ENCODE data around the gene SMG6. TPM values are rescaled to one million over a fixed set of nuclear protein-coding genes. Genes with fewer than 3 reads are reported as not detected.

SMG6 gene
- total and polyA plus RNA-seq, 2 of the 13 experiments (the other 11 are each of a cell fraction or from before 2014, with no cell fraction given): 4.6 to 14.6 TPM

DNA sequence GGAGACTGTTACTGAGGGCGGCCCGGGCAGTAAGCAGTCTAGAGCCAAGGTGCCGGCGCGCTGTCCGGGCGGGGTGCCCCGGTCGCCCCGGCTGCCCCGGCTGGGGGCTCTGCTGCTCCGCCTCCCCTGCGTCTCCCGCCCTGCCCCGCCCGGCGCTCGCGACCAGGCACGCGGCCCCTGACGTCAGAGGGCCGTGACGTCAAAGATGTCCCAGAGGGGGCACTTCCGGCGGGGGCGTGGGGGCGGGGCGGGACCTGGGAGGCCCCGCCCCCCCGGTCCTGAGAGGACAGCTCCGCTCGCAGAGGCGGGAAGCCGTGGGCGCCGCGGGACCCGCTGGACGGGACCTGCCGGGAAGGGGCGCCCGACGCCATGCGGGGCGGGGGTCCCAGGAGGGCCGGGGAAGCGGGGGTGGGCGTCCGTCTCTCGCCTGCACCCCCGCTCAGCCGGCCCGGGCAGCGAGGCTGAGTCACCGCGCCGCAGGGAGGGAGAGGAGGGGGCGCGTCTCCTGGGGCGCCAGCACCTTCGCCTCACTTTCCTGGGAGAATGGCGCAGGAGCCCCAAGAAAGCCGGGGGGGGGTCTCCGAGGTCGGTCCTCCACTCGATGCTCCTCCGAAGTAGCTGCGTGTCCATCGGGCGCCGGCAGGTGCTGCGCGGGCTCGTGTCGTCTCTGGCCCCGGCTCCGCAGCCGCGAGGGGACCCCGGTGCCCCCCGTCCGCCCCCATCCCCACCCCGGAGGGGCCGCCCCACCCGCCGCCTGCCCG lies 253.1 kb downstream of the SMG6 start (continued):
- TF ChIP-seq NR2C2 (CRISPR knock-in tag; IDR thresholded peaks at IDR 0.05; ENCODE audit: borderline replicate concordance) (no peak), ZNF816 (CRISPR knock-in tag; IDR thresholded peaks at IDR 0.05; ENCODE audit: borderline replicate concordance) (no peak), ZNF839 (CRISPR knock-in tag; IDR thresholded peaks at IDR 0.05; ENCODE audit: borderline replicate concordance) (no peak), YEATS4 (CRISPR knock-in tag; IDR thresholded peaks at IDR 0.05; ENCODE audit: borderline replicate concordance) (peak; percentile 45), ZSCAN9 (CRISPR knock-in tag; IDR thresholded peaks at IDR 0.05; ENCODE audit: borderline replicate concordance) (no peak), CBX2 (IDR thresholded peaks at IDR 0.05; ENCODE audit: low read depth, low read length) (no peak), CBX2 (CRISPR knock-in tag; IDR thresholded peaks at IDR 0.05; ENCODE audit: low read depth) (no peak), KLF6 (CRISPR knock-in tag; IDR thresholded peaks at IDR 0.05) (no peak), ZNF660 (CRISPR knock-in tag; IDR thresholded peaks at IDR 0.05; ENCODE audit: borderline replicate concordance, low read depth) (no peak), ZBTB44 (CRISPR knock-in tag; IDR thresholded peaks at IDR 0.05) (no peak)
- TF ChIP-seq, protein P1, sequence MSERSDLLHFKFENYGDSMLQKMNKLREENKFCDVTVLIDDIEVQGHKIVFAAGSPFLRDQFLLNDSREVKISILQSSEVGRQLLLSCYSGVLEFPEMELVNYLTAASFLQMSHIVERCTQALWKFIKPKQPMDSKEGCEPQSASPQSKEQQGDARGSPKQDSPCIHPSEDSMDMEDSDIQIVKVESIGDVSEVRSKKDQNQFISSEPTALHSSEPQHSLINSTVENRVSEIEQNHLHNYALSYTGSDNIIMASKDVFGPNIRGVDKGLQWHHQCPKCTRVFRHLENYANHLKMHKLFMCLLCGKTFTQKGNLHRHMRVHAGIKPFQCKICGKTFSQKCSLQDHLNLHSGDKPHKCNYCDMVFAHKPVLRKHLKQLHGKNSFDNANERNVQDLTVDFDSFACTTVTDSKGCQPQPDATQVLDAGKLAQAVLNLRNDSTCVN (CRISPR knock-in tag; IDR thresholded peaks at IDR 0.05; ENCODE audit: borderline replicate concordance): no peak
- TF ChIP-seq, protein P2, sequence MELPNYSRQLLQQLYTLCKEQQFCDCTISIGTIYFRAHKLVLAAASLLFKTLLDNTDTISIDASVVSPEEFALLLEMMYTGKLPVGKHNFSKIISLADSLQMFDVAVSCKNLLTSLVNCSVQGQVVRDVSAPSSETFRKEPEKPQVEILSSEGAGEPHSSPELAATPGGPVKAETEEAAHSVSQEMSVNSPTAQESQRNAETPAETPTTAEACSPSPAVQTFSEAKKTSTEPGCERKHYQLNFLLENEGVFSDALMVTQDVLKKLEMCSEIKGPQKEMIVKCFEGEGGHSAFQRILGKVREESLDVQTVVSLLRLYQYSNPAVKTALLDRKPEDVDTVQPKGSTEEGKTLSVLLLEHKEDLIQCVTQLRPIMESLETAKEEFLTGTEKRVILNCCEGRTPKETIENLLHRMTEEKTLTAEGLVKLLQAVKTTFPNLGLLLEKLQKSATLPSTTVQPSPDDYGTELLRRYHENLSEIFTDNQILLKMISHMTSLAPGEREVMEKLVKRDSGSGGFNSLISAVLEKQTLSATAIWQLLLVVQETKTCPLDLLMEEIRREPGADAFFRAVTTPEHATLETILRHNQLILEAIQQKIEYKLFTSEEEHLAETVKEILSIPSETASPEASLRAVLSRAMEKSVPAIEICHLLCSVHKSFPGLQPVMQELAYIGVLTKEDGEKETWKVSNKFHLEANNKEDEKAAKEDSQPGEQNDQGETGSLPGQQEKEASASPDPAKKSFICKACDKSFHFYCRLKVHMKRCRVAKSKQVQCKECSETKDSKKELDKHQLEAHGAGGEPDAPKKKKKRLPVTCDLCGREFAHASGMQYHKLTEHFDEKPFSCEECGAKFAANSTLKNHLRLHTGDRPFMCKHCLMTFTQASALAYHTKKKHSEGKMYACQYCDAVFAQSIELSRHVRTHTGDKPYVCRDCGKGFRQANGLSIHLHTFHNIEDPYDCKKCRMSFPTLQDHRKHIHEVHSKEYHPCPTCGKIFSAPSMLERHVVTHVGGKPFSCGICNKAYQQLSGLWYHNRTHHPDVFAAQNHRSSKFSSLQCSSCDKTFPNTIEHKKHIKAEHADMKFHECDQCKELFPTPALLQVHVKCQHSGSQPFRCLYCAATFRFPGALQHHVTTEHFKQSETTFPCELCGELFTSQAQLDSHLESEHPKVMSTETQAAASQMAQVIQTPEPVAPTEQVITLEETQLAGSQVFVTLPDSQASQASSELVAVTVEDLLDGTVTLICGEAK (IDR thresholded peaks at IDR 0.05): no peak
- TF ChIP-seq, protein P2 (CRISPR knock-in tag; IDR thresholded peaks at IDR 0.05): no peak
- TF ChIP-seq, protein P3, sequence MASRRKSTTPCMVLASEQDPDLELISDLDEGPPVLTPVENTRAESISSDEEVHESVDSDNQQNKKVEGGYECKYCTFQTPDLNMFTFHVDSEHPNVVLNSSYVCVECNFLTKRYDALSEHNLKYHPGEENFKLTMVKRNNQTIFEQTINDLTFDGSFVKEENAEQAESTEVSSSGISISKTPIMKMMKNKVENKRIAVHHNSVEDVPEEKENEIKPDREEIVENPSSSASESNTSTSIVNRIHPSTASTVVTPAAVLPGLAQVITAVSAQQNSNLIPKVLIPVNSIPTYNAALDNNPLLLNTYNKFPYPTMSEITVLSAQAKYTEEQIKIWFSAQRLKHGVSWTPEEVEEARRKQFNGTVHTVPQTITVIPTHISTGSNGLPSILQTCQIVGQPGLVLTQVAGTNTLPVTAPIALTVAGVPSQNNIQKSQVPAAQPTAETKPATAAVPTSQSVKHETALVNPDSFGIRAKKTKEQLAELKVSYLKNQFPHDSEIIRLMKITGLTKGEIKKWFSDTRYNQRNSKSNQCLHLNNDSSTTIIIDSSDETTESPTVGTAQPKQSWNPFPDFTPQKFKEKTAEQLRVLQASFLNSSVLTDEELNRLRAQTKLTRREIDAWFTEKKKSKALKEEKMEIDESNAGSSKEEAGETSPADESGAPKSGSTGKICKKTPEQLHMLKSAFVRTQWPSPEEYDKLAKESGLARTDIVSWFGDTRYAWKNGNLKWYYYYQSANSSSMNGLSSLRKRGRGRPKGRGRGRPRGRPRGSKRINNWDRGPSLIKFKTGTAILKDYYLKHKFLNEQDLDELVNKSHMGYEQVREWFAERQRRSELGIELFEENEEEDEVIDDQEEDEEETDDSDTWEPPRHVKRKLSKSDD (CRISPR knock-in tag; IDR thresholded peaks at IDR 0.05; ENCODE audit: low read depth): peak; percentile 79; the same call in 1 of the 2 replicates

All from HepG2 (cell line).